Measurements from ENCODE around the gene PLCG2.

PLCG2 gene

GRCh38 chr16:81939164-81940056 lies 160.3 kb downstream of the PLCG2 start:
- Histone ChIP-seq H3K4me1 (ENCODE audit: insufficient read depth, low read length) (no peaks in the 10 kb centered on the region), H2AFZ (ENCODE audit: low read depth, low read length) (no peak overlapping the region), H3K27ac (ENCODE audit: low read length) (no peak overlapping the region), H3K27me3 (ENCODE audit: insufficient read depth, low read length, poor library complexity) (peaks cover 11% of the 10 kb centered on the region), H3K79me2 (ENCODE audit: insufficient read depth, low read length) (no peaks in the 10 kb centered on the region), H4K20me1 (ENCODE audit: insufficient read depth, low read length) (no peaks in the 10 kb centered on the region), H3K9ac (ENCODE audit: low read depth, low read length) (no peak overlapping the region), H3K36me3 (ENCODE audit: insufficient read depth, low read length) (no peaks in the 10 kb centered on the region), H3K9me3 (ENCODE audit: insufficient read depth, low read length, severe bottlenecking) (no peaks in the 10 kb centered on the region), H3K4me3 (ENCODE audit: low read depth in 1 of 2, low read length in 2 of 2) (no peak overlapping the region), H3K4me2 (ENCODE audit: insufficient read depth, low read length) (no peak overlapping the region)
- no peak for DNase-seq
- ATAC-seq (ENCODE audit: insufficient read depth, low read depth), result no peak
- TF ChIP-seq EZH2 (IDR thresholded peaks at IDR 0.05; ENCODE audit: borderline replicate concordance, low read depth, low read length, severe bottlenecking) (no peak), CTCF (IDR thresholded peaks at IDR 0.05; ENCODE audit: borderline replicate concordance, extremely low read depth, low read length, poor library complexity, severe bottlenecking) (no peak)

GRCh38 chr16:81940781-81941560 lies 161.9 kb downstream of the PLCG2 start:
- H4K20me1 ChIP-seq (ENCODE audit: insufficient read depth, low read length), result no peaks in the 10 kb centered on the region
- no peak overlapping the region for H2AFZ ChIP-seq (ENCODE audit: low read depth, low read length)
- no peaks in the 10 kb centered on the region for H3K4me1 ChIP-seq (ENCODE audit: insufficient read depth, low read length)
- no peaks in the 10 kb centered on the region for H3K79me2 ChIP-seq (ENCODE audit: insufficient read depth, low read length)
- peak; percentile 47; the same call in 1 of the 3 replicates for ATAC-seq (ENCODE audit: insufficient read depth, low read depth)
- H3K36me3 ChIP-seq (ENCODE audit: insufficient read depth, low read length), result no peaks in the 10 kb centered on the region
- no peak overlapping the region for H3K27ac ChIP-seq (ENCODE audit: low read length)
- TF ChIP-seq CTCF (IDR thresholded peaks at IDR 0.05; ENCODE audit: borderline replicate concordance, extremely low read depth, low read length, poor library complexity, severe bottlenecking) (peak; percentile 65), EZH2 (IDR thresholded peaks at IDR 0.05; ENCODE audit: borderline replicate concordance, low read depth, low read length, severe bottlenecking) (no peak)
- no peak overlapping the region for H3K9ac ChIP-seq (ENCODE audit: low read depth, low read length)
- H3K27me3 ChIP-seq (ENCODE audit: insufficient read depth, low read length, poor library complexity), result peaks cover 11% of the 10 kb centered on the region
- DNase-seq, result no peak
- H3K4me3 ChIP-seq (ENCODE audit: low read depth in 1 of 2, low read length in 2 of 2), result no peak overlapping the region
- H3K4me2 ChIP-seq (ENCODE audit: insufficient read depth, low read length), result no peak overlapping the region
- no peaks in the 10 kb centered on the region for H3K9me3 ChIP-seq (ENCODE audit: insufficient read depth, low read length, severe bottlenecking)

- Histone ChIP-seq H3K4me1 (ENCODE audit: insufficient read depth, low read length) (no peaks in the 10 kb centered on the region), H3K27ac (ENCODE audit: low read length) (no peak overlapping the region), H3K27me3 (ENCODE audit: insufficient read depth, low read length, poor library complexity) (peaks cover 11% of the 10 kb centered on the region), H3K36me3 (ENCODE audit: insufficient read depth, low read length) (no peaks in the 10 kb centered on the region), H3K4me3 (ENCODE audit: low read depth in 1 of 2, low read length in 2 of 2) (no peak overlapping the region), H3K4me2 (ENCODE audit: insufficient read depth, low read length) (no peak overlapping the region), H3K9me3 (ENCODE audit: insufficient read depth, low read length, severe bottlenecking) (no peaks in the 10 kb centered on the region), H3K79me2 (ENCODE audit: insufficient read depth, low read length) (no peaks in the 10 kb centered on the region), H2AFZ (ENCODE audit: low read depth, low read length) (no peak overlapping the region), H4K20me1 (ENCODE audit: insufficient read depth, low read length) (no peaks in the 10 kb centered on the region), H3K9ac (ENCODE audit: low read depth, low read length) (no peak overlapping the region)
- TF ChIP-seq EZH2 (IDR thresholded peaks at IDR 0.05; ENCODE audit: borderline replicate concordance, low read depth, low read length, severe bottlenecking) (no peak), CTCF (IDR thresholded peaks at IDR 0.05; ENCODE audit: borderline replicate concordance, extremely low read depth, low read length, poor library complexity, severe bottlenecking) (no peak)
- DNase-seq, result no peak
- no peak for ATAC-seq (ENCODE audit: insufficient read depth, low read depth)
Observed at GRCh38 chr16:81942007-81942601, 163.0 kb downstream of the PLCG2 start.

Measured in DND-41 (cell line).